Mesenteric fat pad (tissue), 1 donor: ENCODE results near the gene ZNF543. TPM values are rescaled to one million over a fixed set of nuclear protein-coding genes. Genes with fewer than 3 reads are reported as not detected.

Experiments used
- total RNA-seq: library from RNA; stranded (reverse); fragmentation: NEBNext Ultra II Directional; extraction: Animal tissue kit (Norgen Biotek cat#: 25700); gene quantifications from one replicate; pipeline ENCODE4 v1.2.1, GENCODE V29; 2021
- donor health status: DM: yes; HTN: yes; CAD: no.

Gene ZNF543
- total RNA-seq, 1 donor from 2014 or later = 5.3 TPM

Other genes with a start within 250 kb of the ZNF543 start
- gene USP29, start 200.5 kb upstream of the ZNF543 start, total RNA-seq = not detected
- not detected for gene ZIM3, start 175.3 kb upstream of the ZNF543 start, total RNA-seq
- gene DUXA, start 153.0 kb upstream of the ZNF543 start, total RNA-seq = not detected
- 33.4 TPM for gene ZNF264, start 129.0 kb upstream of the ZNF543 start, total RNA-seq
- 2.0 TPM for gene AURKC, start 89.4 kb upstream of the ZNF543 start, total RNA-seq
- 16.3 TPM for gene ZNF805, start 79.8 kb upstream of the ZNF543 start, total RNA-seq
- gene ZNF460, start 40.0 kb upstream of the ZNF543 start, total RNA-seq = 50.3 TPM
- gene ZNF304, start 30.8 kb downstream of the ZNF543 start, total RNA-seq = 7.4 TPM
- 10.3 TPM for gene TRAPPC2B, start 43.1 kb downstream of the ZNF543 start, total RNA-seq
- 2.2 TPM for gene ZNF547, start 43.1 kb downstream of the ZNF543 start, total RNA-seq
- 13.9 TPM for gene ZNF548, start 69.4 kb downstream of the ZNF543 start, total RNA-seq
- 8.6 TPM for gene ZNF17, start 90.7 kb downstream of the ZNF543 start, total RNA-seq
- 12.1 TPM for gene ZNF749, start 114.9 kb downstream of the ZNF543 start, total RNA-seq
- 0.64 TPM for gene VN1R1, start 136.7 kb downstream of the ZNF543 start, total RNA-seq
- 7.6 TPM for gene ZNF772, start 157.1 kb downstream of the ZNF543 start, total RNA-seq
- gene ZNF419, start 167.3 kb downstream of the ZNF543 start, total RNA-seq = 7.8 TPM
- gene ZNF773, start 179.5 kb downstream of the ZNF543 start, total RNA-seq = 7.0 TPM
- gene ZNF549, start 206.9 kb downstream of the ZNF543 start, total RNA-seq = 4.7 TPM
- gene ZNF550, start 239.4 kb downstream of the ZNF543 start, total RNA-seq = 9.3 TPM